Spinal cord (tissue), 10 donors: Measurements from ENCODE around the gene PKP1. TPM values are rescaled to one million over a fixed set of nuclear protein-coding genes. Genes with fewer than 3 reads are reported as not detected.
A peak's percentile ranks its signal among the peaks of the same experiment; 100 is the strongest.

Experiments
- DNase-seq, 6 donors: peaks; one replicate each; pipeline versions ENCODE4 v3.0.0 to v3.0.0-alpha.2; 2013 to 2015; ENCODE audit warnings: low spot score in 6 of 6, low read depth in 4 of 6
- H3K27ac ChIP-seq: one replicate; pipeline ENCODE4 v1.5.1; 2013; ENCODE audit warnings: low read depth, low read length, control low read depth
- H3K27me3 ChIP-seq: one replicate; pipeline ENCODE4 v1.6.1; 2013; ENCODE audit warnings: low read length; ENCODE audit not compliant: control insufficient read depth, insufficient read depth
- H3K36me3 ChIP-seq: one replicate; pipeline ENCODE4 v1.6.1; 2013; ENCODE audit warnings: low read length; ENCODE audit not compliant: control insufficient read depth, insufficient read depth
- H3K4me1 ChIP-seq: one replicate; pipeline ENCODE4 v1.6.1; 2013; ENCODE audit warnings: low read length; ENCODE audit not compliant: control insufficient read depth, insufficient read depth
- H3K4me3 ChIP-seq: one replicate; pipeline ENCODE4 v1.5.1; 2013; ENCODE audit warnings: low read depth, low read length, control low read depth
- H3K9me3 ChIP-seq: one replicate; pipeline ENCODE4 v1.6.1; 2013; ENCODE audit warnings: low read length; ENCODE audit not compliant: control insufficient read depth, insufficient read depth
- WGBS: methylation state at CpG from one replicate; pipeline ENCODE4 v1.1.5; 2013; ENCODE audit warnings: missing lambda C conversion rate; ENCODE audit not compliant: insufficient coverage; 5-methylcytosine and 5-hydroxymethylcytosine counted together
- polyA plus RNA-seq, 2 donors: library from polyadenylated mRNA; unstranded; fragments of 120-200 nt; gene quantifications; one replicate each; pipeline ENCODE4 v1.2.1, GENCODE V29; 2013; ENCODE audit not compliant: insufficient read length in 2 of 2
- total RNA-seq, 2 donors: library from RNA; depleted of rRNA in 1 of 2; stranded (reverse); fragments of 120-200 nt in 1 of 2; fragments of >200 nt in 1 of 2; gene quantifications; one replicate each; pipeline versions ENCODE4 v1.2.3 to v1.2.4, GENCODE V29; 2013 to 2014
- donor health status: healthy.

The PKP1 gene
- total and polyA plus RNA-seq, 4 donors, result 0.22 to 1.2 (median 0.99) TPM

DNA sequence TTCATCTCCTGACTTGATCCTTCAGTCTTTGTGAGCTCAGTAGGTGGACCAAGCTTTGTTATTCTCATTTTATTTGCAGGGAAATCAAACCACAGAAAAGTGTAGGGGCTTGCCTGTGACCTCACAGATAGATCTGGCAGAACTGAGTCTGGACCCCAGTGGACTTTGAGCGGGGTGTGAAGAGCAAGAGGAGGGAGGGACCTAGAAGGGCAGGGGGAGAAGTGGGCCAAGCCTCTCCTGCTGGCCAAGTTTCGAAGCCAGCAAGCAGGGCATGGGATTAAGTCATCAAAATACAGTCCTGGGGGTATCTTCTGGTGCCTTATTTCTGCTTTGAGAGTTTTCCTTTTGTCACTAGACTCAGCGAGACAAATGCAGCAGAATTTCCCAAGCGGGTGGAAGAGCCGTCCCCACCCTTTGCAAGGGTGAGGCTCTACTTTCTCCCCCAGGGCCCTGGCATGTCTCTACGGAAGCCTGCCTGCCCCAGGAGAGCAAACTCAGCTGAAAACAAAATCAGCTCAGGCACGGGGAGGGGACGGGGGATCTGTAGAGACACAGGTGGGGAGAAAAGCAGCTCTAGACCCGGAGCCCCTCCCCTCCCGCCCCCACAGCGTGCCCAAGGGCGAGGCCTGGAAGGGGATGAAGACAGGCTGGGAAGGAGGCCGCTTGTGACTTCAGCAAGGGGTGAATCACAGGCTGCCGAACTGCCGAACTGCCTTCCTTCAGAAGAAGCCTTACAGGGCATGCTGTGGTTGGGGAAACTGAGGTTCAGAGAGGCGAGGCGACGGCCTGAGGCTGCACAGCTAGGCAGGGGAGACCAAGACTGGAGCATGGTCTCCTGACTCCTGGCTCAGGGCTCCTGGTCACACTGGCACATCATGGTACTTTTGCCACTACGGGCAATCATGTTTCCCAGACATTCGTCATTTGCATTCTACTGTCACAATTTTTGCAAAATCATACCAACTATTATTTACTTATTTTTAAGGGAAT lies 19.2 kb downstream of the PKP1 start:
- Histone ChIP-seq H3K4me3 (no peak overlapping the region), H3K36me3 (no peaks in the 10 kb centered on the region), H3K27ac (no peak overlapping the region), H3K9me3 (no peaks in the 10 kb centered on the region), H3K27me3 (peaks cover 2% of the 10 kb centered on the region), H3K4me1 (peaks cover 6% of the 10 kb centered on the region)
- DNase-seq, result no peak
- 63% methylated on average over 11 of the region's 20 CpGs for WGBS

DNA sequence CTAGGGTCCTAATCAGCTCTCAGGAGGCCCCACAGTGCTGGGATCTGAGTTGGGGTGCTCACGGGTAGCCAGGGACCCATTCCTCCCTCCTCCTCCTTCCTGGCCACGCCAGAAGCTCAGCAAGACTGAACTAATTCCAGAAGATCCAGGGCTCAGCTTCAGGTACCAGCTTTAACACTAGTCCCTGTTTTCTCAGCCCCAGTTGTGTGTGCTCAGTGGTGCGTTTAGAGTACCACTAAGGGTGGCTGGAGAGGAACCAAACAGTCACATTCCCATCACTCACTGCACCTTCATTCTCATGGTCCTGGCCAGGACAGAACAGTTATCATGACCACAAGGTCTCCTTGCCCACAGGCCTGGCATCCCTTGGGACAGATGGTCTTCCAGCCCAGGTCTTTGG lies 20.8 kb downstream of the PKP1 start:
- 81% methylated on average over 3 of the region's 3 CpGs for WGBS
- no peaks in the 10 kb centered on the region for H3K36me3 ChIP-seq
- no peak overlapping the region for H3K4me3 ChIP-seq
- H3K9me3 ChIP-seq, result no peaks in the 10 kb centered on the region
- H3K27ac ChIP-seq, result no peak overlapping the region
- H3K4me1 ChIP-seq, result peaks cover 12% of the 10 kb centered on the region
- peaks cover 6% of the 10 kb centered on the region for H3K27me3 ChIP-seq
- DNase-seq, result no peak

GRCh38 chr1:201305815-201306214 lies 22.5 kb downstream of the PKP1 start:
- H3K27me3 ChIP-seq, result peaks cover 6% of the 10 kb centered on the region
- peaks cover 23% of the 10 kb centered on the region for H3K4me1 ChIP-seq
- no peak overlapping the region for H3K27ac ChIP-seq
- H3K4me3 ChIP-seq, result no peak overlapping the region
- no peaks in the 10 kb centered on the region for H3K9me3 ChIP-seq
- DNase-seq, result no peak
- H3K36me3 ChIP-seq, result no peaks in the 10 kb centered on the region
- 82% methylated on average over 3 of the region's 5 CpGs for WGBS

DNA sequence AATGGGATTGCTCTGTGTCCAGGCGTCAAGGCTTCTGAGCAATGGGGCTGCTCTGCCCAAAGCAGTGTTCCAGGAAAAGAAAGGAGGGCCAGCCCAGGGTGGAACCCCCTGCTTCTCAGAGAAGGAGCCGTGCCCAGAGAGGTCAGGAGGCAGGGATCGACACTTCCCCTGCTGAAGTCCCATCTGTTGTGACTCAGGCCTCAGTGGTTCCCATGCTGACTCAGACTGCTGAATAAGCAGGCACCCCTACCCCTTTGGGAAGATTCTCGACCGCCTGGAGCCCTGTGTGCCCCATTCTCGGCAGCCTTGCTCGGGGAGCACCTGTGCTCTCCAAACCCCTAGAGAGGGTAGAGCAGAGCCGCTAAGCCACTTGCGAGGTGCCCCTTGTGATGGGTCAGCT lies 23.9 kb downstream of the PKP1 start:
- 92% methylated on average over 9 of the region's 9 CpGs for WGBS
- no peak for DNase-seq

DNA sequence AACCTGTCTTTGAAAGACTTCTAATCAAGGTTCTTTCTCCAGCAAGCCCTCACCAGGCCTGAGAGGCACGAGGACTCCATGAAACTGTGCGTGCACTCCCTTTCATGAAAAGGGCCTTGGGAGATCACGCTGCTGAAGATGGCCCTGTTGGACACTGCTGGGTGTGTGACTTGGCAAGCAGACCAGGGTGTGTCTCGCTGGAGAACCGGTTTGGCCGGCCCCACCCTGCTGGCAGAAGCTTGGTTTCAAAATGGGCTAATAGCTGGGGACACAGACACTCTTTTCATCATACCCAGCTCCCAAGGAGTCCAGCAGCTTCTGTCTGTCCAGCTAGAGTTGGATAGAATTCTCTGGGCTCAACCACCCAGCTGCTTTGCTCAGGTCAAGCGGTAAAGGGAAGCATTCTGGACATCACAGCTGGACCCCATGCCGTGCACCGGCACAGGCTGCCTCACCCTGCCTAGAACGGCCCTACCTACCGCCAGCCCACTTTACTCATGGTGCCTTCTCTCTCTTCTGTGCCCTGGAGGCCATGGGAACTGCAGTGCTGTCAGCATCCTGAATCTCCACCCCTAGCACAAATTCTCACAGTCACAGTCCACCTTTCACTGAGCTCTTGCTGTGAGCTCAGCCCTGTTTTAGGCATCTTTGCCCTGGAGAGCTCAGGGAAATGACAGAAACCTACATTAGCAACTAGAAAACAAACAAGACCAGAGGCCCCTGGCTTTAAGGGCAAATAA lies 24.6 kb downstream of the PKP1 start:
- H3K9me3 ChIP-seq, result no peaks in the 10 kb centered on the region
- H3K27me3 ChIP-seq, result peaks cover 6% of the 10 kb centered on the region
- 84% methylated on average over 8 of the region's 11 CpGs for WGBS
- no peak overlapping the region for H3K4me3 ChIP-seq
- H3K4me1 ChIP-seq, result peaks cover 25% of the 10 kb centered on the region
- no peak for DNase-seq
- H3K27ac ChIP-seq, result no peak overlapping the region
- H3K36me3 ChIP-seq, result no peaks in the 10 kb centered on the region

More for the DNA sequence above, 23.9 kb downstream of the PKP1 start:
- no peak overlapping the region for H3K4me3 ChIP-seq
- no peak overlapping the region for H3K27ac ChIP-seq
- H3K9me3 ChIP-seq, result no peaks in the 10 kb centered on the region
- H3K4me1 ChIP-seq, result peaks cover 25% of the 10 kb centered on the region
- H3K27me3 ChIP-seq, result peaks cover 6% of the 10 kb centered on the region
- no peaks in the 10 kb centered on the region for H3K36me3 ChIP-seq

- peaks cover 6% of the 10 kb centered on the region for H3K27me3 ChIP-seq
- H3K9me3 ChIP-seq, result no peaks in the 10 kb centered on the region
- 4% methylated on average over 9 of the region's 9 CpGs for WGBS
- H3K36me3 ChIP-seq, result no peaks in the 10 kb centered on the region
- DNase-seq, result peak in 4 of 6 donors; percentile 9 to 85 (median 36)
- H3K27ac ChIP-seq, result no peak overlapping the region
- H3K4me1 ChIP-seq, result peaks cover 25% of the 10 kb centered on the region
- H3K4me3 ChIP-seq, result no peak overlapping the region
Observed at GRCh38 chr1:201309416-201309815, 26.1 kb downstream of the PKP1 start.

DNA sequence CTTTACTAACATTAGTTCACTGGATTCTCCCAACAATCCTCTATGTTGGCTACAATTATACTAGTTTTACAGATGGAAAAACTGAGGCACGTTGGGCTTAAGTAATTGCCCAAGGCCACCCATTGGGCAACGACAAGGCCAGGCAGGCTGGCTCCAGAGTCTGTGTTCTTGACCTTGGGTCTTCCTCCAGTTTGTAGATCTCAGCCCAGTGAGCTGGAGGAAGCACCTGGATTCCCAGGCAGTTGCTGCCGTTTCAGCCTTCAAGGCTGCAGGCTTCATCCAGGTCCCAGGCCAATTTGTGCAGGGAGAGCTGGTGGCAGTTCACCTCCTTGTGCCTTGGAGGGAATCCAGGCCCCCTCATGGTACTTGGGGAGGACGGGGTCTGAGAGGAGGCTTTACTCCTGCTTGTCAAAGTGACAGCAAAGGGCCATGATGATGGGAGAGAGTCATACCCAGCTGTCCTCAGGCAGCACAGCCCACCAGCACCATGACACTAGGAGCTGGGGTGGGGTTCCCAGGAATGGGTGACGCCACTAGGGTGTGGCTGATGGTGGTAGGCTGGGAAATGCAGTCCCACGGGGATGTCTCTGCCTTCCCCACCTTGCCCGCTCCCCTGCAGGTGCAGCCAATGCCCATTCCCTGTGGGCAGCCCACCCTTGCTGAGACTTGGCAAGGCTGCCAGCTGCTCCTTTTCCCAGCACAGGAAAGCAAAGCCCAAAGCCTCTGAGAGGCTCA lies 27.1 kb downstream of the PKP1 start:
- 82% methylated on average over 7 of the region's 7 CpGs for WGBS
- Histone ChIP-seq H3K36me3 (no peaks in the 10 kb centered on the region), H3K4me3 (no peak overlapping the region), H3K4me1 (peaks cover 25% of the 10 kb centered on the region), H3K9me3 (no peaks in the 10 kb centered on the region), H3K27me3 (peaks cover 6% of the 10 kb centered on the region), H3K27ac (no peak overlapping the region)
- DNase-seq, result no peak

DNA sequence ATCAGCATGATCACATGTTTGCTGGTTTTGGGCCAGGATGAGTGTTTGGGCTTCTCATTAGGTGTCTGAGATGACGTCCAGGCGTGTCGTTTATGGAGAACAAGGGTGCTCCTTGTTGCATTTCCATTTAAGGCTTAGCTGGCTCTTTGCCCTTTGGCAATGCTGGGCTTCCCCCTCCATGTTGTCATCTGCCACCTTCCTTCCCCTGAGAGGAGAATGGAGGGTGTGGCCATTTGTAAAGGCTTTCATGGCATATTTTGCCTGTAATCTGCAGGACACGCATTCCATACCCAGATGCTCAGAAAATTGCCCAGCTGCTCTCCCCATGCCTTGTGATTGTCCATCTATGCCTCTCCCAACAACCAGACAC lies 27.7 kb downstream of the PKP1 start:
- peak in 2 of 6 donors; percentile 9 to 26 for DNase-seq
- WGBS, result 47% methylated on average over 3 of the region's 4 CpGs
- no peak overlapping the region for H3K27ac ChIP-seq

DNA sequence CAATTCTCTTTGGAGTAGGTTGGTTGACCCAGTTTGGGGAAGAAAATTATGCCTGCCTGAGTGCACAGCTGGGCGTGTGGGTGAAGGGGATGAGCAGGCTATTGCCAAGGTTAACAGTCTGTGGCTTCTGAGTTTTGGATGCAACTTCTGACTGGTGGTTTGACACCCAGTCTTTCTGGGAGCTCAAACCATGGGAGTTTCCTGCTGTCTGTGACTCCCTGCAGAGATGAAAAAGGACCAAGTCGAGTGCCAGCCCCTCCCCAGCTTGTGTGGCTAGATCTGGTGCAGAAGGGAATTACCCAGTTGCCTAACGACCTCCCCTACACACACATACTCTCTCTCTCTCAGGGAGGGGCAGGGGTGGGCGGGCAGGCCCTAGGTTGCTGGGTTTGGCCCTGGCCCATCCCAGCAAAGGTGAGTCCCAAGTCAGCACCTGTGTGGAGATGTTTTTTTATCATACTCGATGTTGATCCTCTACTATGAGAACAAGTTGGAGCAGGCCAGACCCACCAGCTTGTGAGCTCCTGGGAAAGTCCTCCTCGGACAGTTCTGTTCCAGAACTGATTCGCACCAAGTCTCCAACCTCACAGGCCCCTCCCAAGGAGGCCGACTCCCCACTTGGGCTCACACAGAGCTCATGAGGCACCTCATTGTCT lies 28.2 kb downstream of the PKP1 start:
- WGBS, result 79% methylated on average over 2 of the region's 8 CpGs
- Histone ChIP-seq H3K4me3 (no peak overlapping the region), H3K27ac (no peak overlapping the region), H3K36me3 (no peaks in the 10 kb centered on the region), H3K9me3 (no peaks in the 10 kb centered on the region), H3K4me1 (peaks cover 25% of the 10 kb centered on the region), H3K27me3 (peaks cover 6% of the 10 kb centered on the region)
- DNase-seq, result no peak

More for the DNA sequence above, 27.7 kb downstream of the PKP1 start:
- H3K4me3 ChIP-seq, result no peak overlapping the region
- H3K36me3 ChIP-seq, result no peaks in the 10 kb centered on the region
- H3K27me3 ChIP-seq, result peaks cover 6% of the 10 kb centered on the region
- peaks cover 25% of the 10 kb centered on the region for H3K4me1 ChIP-seq
- H3K9me3 ChIP-seq, result no peaks in the 10 kb centered on the region
